Colon (tissue), 2 donors: ENCODE measurements around the gene RBM39.

Experiments
- FAIRE-seq: peaks from 2 replicates; lab custom pipeline; 2012; peaks lifted over from hg19 to GRCh38; lab: Jason Lieb, UNC
- donor health status: control.
- donor health status: control.

RBM39 gene

DNA sequence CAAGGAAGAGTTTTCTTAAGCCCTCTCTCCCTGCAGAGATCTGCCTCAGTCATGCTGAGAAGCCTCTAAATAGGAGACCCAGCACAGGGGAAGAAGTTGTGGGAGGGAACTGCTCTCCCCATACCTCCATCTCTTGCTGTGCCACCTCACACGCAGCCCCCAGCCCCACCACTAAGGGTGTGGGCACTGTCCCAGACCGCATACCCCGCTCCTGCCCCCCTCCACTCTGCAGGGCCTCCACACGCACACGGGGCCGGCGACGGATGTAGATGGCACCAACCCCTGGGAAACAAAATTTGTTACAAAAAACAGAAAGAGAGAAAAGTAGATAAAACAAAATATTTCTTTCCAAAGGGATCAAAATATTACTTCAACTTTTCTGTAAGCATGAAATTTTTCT lies 67.1 kb downstream of the RBM39 start:
- no peak for FAIRE-seq

DNA sequence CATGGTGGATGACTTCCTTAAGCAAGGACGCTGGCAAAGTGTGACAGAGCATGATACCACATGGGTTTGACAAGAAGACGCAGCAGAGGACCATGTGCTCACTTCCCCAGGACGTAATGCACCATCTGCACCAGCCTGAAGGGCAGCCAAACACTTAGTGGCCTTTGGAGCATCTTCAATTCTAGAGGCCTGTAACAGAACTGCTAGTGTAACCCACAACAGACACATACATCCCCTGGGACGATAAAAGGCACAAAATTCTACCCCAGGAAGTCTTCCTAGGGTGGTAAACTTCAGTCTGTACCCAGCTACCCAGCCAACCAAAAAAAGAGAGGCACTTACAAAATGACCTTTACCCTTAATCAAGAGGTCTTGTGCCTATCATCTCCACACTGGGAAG lies 68.2 kb downstream of the RBM39 start:
- no peak for FAIRE-seq

DNA sequence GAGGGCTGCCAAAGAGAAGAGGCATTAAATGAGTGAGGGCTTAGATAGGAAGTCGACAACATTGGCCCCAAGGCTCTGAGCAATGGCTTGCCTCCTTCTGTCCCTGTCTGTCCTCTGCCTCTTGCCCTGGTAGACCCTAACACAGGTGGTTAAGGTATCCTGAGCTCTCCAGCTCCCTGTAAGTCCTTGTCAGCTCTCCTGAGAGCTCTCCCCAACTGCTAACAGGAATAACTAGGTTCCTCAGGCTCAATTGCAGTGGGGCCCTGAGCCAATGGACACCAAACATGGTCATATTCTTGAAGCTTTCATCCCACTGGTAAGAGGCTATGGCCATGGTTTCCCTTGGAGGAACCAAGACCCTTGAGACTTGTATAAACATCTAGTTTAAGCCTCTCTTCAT lies 72.4 kb downstream of the RBM39 start:
- FAIRE-seq: no peak

DNA sequence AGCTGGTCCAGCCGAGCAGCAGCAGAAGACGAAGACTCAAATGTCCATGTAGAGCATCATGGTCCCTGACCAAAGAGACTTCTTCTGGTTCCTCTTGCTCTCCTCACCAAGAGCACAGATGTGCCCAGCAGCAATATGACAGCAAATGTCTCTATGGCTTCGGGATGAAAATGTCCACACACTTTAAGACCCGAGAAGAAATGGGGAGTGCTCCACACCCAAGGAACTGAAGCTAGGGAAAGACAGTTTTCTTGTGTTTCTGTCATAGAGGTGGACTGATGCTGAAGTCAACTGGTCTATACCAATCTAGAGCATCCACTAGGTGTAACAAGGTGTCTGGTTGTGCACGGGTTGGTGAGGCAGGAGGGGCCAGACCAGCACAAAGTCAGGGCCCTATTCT lies 72.8 kb downstream of the RBM39 start:
- no peak for FAIRE-seq

DNA sequence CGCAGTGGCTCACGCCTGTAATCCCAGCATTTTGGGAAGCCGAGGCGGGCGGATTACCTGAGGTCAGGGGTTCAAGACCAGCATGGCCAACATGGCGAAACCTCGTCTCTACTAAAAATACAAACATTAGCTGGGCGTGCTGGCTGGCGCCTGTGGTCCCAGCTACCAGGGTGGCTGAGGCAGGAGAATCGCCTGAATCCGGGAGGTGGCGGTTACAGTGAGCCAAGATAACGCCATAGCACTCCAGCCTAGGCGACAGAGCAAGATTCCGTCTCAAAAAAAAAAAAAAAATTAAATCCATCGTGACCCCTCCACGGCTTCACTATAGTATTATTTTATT lies 76.1 kb downstream of the RBM39 start:
- FAIRE-seq: no peak

DNA sequence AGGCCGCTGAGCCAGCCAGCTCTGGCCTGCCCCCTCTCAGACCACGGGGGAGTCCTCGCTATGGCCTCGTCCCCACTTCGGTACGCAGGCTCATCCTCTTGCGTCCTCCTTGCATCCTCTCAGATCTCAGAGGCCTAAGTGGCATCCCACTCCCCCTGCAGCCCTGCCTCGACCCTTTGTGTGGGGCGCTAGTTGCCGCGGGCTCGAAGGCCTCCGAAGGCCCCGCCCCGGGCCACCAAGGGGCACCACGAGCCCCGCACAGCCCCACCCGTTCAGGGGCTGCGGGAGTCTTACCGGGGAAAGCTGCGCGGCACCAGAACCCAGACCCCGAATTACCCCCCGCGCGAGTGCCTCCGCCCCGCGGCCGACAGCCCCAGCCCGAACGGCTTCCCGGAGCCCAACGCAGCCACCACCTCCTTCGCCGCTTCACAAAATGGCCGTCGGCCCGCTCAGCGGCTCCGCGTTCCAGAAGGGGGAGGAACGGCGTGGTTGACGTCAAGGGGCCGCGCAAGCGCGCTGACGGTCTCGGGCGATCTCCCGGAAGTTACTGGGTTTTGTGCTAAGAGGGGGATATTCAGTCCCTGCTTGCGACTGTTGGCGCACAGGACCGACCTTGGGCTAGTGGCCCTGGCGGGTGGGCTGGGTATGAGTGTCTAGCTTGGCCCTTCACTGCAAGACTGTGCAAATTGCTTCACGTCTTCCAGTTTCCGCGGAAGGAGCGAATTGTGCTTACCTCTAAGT lies 77.4 kb downstream of the RBM39 start, which contains the start of the genes CPNE1 and RBM12:
Gene CPNE1 (minus strand): TSS at position 435 of the 741 bp plus-strand sequence. CDS start 31,977 bp downstream, outside the sequence.
Gene RBM12 (minus strand): TSS at position 435 of the 741 bp plus-strand sequence. CDS start 9,578 bp downstream, outside the sequence.
- FAIRE-seq: no peak

DNA sequence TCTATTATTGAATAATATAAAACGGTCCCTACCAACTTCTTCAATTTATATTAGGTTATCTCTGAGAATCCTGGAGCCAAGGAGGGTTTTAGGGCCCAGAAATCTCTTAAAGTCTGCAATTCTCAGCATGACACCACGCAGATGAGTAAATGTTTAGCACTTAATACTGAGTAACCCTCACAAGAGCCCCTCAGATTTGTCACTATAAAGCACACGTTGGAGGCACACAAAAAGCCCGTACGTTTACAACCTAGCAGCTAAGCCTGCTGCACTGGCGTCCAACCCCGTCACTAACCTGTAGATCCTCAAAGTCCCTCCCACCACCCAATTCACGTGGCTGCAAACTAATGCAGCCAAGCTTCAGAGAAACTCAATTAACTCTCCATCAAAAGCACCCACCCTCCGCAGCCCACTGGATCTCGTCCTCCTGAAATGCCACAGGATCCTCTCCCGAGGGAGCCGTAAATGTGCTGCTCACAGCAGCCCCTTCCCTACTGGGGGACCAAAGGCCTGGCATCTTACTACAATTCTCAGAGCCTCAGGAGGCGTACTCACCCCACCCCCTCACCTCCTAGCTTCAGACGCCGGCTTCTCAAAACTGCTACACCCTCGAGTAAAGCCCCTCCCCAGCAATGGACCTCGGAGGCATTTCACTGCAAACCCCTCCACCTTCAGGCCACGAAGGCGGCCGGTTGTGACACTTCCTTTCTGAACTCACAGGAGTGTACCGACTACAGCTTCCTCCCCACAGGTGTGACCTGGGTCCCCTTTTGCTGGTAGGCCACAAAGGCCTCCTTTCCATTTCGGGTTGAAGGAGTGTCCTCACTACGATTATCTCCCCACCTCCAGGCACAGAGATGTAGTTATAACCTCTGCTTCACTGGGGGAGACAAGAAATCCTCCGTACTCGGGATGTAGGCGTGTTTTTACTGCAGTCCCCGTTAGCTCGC lies 78.3 kb downstream of the RBM39 start:
- no peak for FAIRE-seq

DNA sequence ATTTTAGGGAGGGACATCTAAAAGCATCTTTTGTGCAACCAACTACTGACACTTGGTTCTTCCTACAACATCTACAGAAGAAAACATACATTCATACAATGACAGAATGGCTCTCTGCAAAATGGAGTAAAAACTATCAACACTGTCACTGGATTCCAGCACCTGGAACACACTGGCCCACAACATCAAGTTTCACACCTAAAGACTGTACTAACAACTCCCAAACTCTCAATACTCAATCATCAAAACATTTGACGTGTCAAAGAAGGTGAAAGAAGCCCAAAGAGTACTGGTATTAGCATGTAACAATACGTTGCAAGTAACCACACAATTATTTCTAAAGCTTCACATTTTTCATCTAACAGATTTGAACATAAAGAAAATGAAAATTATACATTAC lies 79.5 kb downstream of the RBM39 start:
- FAIRE-seq: no peak

DNA sequence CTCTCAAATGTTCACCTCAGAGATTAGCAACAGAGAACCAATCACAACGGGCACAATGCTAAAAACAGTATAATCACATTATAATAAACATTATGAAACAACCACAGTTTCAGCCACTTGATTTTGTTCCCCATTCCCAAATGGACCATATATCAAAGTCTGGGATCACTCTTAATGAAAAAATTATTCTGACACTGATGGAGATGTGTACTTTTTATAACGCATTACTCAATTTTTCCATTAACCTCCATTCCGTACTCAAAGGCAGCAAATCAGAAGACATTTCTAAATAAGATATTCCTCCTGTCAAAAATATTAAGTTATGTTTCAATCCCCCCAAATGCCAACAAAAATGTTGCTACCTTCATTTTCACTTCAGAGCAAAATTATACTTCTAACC lies 80.2 kb downstream of the RBM39 start:
- FAIRE-seq: no peak

DNA sequence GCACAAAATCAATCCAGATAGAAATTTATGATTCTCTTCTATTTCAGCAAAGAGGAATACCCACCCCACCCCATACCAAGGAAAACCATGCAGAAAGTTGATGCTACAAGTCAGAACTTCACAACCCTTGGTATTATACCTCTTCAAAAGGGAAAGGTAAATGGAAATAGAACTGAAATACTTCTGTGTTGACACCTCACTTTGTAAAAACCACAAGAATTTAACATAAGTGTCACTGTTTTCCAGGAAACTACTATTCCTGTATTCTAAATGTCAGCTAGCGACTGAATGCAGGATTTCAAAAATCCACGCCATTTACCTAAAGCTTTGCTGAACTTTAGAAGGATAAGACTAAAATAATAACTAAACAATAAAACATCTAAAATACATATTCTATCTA lies 81.0 kb downstream of the RBM39 start:
- FAIRE-seq: no peak

DNA sequence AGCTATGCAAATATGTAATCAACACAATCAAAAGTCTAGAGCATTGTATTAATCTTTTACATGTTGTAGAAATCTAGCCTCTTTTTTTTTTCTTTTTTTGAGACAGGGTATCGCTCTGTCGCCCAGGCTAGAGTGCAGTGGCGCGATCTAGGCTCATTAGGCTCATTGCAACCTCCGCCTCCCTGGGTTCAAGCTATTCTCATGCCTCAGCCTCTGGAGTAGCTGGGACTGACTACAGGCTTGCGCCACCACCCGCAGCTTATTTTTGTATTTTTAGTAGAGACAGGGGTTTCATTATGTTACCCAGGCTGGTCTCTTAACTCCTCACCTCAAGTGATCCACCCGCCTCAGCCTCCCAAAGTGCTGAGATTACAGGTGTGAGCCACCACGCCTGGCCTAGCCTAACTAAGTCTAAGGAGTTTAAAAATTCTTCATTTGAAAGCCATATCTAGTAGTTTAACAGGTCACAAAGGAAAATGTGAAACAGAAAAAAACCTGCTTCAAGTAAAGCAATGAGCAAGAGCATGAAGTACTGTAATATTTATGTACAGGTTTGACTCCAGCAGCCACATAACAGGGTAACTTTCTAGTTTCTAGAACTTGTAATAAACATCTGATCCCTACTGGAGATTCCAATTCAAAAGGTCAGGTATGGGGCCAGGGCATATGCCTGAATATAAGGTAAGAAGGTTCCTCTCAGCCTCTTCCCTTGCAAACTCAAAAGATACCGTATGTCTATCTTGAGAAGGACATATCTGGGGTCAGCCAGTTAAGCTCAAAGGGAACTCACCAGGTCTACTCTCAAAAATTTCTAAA lies 81.7 kb downstream of the RBM39 start:
- FAIRE-seq: no peak

DNA sequence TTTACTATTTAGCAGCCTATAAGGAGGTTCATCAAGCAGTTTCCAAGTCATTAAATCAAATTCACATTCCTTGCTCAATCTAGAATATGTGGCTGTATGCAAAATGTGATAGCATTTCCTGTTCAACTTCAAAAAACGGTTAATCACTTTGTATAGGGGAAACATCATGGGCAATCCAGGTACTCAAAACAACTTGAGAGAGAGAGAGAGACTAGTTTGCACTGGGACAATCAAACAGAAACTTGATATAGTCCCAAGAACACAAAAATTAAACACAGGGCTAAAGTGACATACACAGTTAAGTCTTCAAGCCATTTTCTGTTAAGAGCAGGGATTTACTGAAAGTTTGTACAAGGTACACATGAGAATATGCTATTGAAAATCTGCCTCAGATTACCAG lies 84.8 kb downstream of the RBM39 start:
- no peak for FAIRE-seq

DNA sequence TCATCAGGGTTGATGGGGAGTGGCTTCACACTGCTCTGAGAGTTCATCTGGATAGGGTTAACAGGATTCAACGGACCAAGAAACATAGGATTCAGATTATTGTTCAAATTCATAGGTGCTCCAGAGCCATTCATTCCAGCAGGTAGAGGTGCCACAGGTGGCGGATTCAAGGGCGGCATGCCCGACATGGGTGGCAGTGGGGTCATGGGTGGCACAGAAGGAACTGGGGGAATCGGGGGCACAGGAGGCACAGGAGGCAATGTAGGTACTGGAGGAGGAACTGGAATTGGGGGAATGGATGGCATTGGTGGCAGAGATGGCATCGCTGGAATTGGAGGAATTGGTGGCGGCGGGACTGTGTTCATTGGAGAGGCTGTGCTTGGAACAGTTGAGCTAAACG lies 87.6 kb downstream of the RBM39 start:
- no peak for FAIRE-seq

DNA sequence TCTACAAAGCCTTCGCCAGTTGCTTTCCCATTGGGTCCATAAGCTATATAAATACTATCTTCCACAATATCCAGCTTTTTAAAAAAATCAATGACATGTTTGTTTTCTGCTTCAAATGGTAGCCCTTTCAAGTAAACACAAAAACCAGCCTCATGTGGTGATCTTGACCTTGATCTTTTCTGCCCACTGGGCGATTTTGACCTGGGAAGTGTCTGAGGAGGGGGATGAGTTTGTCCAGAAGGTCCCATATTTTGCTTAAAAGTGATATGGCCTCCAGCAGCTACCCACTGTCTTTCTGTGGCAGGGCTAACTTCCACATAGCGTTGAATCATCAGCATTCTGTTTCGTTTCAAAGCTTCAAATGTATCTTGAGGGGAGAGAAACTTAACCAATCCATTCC lies 88.2 kb downstream of the RBM39 start:
- no peak for FAIRE-seq
